Measurements from ENCODE around the gene PSMD3.

GRCh38 chr17:40032322-40033320 is 52.0 kb downstream of the PSMD3 start:
- TF ChIP-seq, protein P1, sequence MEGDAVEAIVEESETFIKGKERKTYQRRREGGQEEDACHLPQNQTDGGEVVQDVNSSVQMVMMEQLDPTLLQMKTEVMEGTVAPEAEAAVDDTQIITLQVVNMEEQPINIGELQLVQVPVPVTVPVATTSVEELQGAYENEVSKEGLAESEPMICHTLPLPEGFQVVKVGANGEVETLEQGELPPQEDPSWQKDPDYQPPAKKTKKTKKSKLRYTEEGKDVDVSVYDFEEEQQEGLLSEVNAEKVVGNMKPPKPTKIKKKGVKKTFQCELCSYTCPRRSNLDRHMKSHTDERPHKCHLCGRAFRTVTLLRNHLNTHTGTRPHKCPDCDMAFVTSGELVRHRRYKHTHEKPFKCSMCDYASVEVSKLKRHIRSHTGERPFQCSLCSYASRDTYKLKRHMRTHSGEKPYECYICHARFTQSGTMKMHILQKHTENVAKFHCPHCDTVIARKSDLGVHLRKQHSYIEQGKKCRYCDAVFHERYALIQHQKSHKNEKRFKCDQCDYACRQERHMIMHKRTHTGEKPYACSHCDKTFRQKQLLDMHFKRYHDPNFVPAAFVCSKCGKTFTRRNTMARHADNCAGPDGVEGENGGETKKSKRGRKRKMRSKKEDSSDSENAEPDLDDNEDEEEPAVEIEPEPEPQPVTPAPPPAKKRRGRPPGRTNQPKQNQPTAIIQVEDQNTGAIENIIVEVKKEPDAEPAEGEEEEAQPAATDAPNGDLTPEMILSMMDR (IDR thresholded peaks at IDR 0.05), result no peak
- TF ChIP-seq POLR2A (IDR thresholded peaks at IDR 0.05), result no peak
